Stimulated activated CD4-positive, alpha-beta T cell treated with anti-CD3 and anti-CD28 coated beads, TNF-alpha, amount 100 ng/mL, for 1 hour (primary cell): ENCODE results near the gene ETV3.

Experiments
- DNase-seq, 3 donors: peaks; one replicate each; pipeline ENCODE4 v3.0.0-alpha.2; 2020; ENCODE audit warnings: low read depth in 3 of 3, low spot score in 1 of 3

The ETV3 gene

GRCh38 chr1:157140063-157140588 is 1.9 kb upstream of the ETV3 start:
- DNase-seq, result no peak

GRCh38 chr1:157139052-157139715 is 989 bp upstream of the ETV3 start:
- DNase-seq, result no peak

DNA sequence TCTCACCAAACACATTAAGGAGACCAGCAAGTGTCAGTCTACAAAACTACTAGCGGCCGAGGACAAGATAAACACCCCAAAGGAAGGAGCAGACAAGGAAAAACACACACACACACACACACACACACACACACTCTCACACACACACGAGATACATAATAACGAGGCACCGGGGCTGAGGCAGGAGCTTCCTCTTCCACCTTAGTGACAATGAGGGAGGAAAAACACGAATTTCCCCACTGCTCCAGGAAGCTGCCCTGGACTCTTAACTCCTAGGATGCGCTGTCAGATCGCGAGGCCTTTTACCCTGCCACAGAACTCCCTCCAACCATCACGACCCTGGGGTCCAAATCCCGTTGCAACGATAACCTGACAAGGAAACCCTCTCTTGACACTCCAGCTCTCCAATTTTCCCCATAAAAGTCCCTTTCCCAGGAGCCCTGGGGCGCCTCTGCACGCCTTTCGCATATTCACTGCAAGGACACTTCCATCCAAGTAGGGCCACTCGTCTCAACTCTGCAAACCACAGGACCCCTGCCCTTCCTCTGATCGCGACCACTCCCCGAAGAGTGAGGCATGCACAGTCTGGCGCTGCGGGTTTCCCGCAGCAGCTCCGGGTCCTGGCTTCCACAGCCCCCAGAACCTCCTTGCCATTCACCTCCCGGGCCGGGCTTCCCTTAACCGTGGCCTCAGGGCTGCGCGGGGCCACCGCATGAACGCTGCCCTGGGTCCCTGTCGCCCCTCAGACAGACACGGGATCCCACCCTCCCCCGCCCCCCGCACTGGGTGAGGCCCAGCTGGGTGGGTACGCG is 581 bp downstream of the ETV3 start:
- DNase-seq, result no peak

DNA sequence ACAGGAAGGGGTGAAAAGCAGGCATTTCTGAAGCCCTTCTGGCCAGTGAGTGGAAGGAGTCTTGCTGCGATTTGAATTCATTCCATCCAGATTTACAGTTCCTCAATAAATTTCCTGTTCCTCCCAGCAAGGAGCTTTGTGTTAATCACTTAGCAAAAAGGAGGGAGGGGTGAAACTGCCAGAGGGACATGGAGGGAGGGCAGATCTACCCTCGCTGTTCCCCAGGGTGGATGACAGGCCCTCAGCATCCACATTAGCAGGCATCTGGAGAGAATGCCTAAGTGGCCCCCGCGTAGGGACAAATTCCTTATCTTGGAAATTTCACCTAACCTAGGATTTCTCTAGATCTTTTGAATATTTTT is 1.2 kb downstream of the ETV3 start:
- no peak for DNase-seq

DNA sequence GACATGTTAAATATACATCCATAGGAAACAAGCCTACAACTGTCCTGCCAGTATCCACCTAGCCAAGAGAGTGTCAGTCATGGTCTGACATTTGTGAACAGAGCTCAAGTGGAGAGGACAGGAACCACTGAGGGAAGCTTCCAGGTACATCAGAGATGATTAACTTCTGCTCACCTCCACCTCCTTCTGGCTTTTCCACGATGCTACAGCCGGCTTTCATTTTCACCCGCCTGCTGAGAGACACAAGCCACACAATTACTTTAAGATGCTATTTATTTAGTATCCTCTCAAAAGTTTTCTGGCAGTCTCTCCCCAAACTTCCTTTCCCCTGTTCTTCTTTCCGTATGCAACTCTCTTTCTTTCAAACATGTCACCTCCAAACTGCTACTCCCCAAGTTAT is 2.1 kb downstream of the ETV3 start:
- DNase-seq, result no peak

- no peak for DNase-seq
Observed at GRCh38 chr1:157135646-157136045, 2.5 kb downstream of the ETV3 start.

DNA sequence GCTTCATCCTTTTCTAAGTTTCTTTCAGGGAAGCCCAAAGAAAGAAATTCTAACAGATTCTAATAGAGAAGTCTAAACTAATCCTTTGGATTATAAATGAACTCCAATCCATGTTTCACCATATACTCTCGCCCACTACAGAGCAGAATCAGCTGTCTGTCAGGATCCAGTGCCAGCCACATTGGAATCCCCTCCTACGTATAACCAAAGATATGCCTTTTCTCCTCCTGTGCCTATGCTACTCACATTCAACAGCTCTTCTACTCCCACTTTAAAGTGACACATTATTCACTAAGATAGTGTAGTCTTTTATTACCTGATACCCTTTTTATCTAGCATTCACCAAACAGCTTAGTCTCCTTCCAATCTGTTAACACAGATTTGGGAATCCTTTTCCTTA is 3.1 kb downstream of the ETV3 start:
- DNase-seq, result no peak

GRCh38 chr1:157134442-157134841 is 3.8 kb downstream of the ETV3 start:
- no peak for DNase-seq

DNA sequence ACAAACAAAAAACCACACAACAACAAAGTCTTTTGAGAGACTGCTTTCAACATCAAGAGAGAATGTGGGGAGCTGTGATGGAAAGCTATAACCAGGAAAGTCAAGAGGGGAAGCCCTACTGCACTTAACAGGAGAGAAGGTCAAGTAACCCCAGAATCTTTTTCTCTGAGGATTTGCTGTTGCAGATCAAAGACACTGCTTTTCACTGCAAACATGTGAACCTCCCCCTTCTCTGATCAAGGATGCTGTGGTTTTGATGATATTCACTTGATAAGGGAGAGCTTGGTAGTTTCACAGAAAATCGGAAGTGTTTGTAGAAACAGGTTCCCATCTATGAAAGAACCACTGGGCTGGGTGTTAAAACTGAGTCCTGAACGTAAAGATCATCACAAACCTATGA is 4.8 kb downstream of the ETV3 start:
- no peak for DNase-seq

DNA sequence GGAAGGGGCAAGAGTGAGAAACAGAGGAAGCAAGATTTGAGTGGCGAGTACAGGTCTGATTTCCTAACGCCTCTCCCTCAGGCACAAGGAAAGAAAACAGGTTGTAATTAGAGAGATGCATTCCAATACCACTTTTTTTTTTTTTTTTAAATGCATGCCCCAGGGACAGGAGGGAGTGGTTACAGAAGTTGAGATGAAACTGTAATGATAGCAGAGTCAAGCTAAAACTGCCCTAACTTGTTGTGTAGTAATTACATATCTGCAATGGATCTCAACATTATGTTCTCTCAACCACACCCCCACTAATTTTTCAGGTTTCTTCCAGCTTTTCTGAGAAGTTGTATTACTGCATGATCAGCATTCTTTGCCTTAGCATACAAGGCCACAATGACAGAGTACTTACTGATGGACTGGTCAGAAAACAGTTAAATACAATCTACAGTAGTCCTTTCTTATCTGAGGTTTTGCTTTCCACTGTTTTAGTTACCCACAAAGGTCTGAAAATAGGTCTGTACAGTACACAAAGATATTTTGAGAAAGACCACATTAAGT is 5.5 kb downstream of the ETV3 start:
- no peak for DNase-seq

- no peak for DNase-seq
Observed at GRCh38 chr1:157132111-157132510, 6.1 kb downstream of the ETV3 start.

DNA sequence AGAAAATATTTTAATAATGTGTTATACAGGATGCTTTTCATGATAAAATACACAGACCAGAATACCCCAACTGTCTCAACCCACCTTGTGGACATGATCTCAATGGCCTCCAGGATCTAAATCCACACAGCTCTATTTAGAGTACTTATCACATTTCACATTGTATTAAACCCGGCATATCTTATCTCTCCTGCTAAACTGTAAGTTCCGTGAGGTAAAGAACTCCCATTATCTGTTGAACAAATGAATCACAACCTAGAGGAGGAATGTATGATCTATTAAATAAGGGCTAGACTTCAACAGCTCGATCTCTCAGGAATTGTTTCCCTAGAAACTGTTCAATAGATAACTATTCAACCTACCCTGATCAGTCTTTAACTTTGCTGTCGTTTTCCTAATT is 6.9 kb downstream of the ETV3 start:
- DNase-seq, result no peak

GRCh38 chr1:157124855-157125254 is 13.3 kb downstream of the ETV3 start:
- DNase-seq, result no peak

GRCh38 chr1:157119448-157119847 is 18.7 kb downstream of the ETV3 start:
- DNase-seq, result no peak

GRCh38 chr1:157119008-157119407 is 19.2 kb downstream of the ETV3 start:
- DNase-seq, result no peak

DNA sequence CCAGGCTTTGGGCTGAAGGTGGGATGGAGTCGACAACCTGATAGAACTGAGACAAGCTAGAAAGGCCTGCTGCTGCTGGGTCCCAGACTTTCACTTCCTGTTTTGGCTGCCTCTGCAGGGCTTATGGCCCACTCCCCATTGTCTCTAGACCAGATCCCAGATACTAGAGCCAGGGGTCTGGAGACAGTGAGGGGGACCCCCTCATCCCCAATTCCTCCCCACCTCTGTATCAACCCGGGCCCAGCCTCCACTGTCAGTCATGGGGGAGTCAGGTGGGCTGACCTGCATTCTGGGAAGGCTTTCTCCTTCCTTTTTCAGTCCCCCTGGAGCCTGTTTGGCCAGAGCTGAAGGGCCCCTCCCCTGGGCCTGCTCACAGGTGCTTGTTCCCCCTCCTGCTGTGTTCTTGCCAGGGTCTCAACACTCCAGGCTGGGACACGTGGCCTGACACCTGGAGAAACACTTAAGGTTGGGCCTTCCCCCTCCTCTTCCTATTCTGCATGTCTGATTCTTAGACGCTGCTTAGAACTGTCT is 20.6 kb downstream of the ETV3 start:
- no peak for DNase-seq

DNA sequence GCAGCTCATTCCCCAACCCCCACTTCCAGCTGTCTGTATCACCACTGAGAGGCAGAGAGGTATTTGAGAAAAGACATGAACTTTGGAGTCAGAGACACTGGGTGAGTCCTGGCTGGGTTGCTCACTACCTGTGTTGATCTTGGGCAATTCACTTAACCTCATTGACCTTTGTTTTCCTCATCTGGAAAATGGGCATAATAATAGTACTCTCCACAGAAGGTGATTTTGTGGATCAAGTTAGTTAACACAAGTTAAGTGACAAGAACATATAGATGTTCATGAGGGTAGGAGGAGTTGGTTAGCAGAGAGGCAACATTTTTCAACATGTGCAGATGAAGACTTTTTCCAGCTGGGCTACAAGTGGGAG is 21.5 kb downstream of the ETV3 start:
- DNase-seq, result no peak

- DNase-seq, result no peak
Observed at GRCh38 chr1:157115851-157116736, 22.1 kb downstream of the ETV3 start.

DNA sequence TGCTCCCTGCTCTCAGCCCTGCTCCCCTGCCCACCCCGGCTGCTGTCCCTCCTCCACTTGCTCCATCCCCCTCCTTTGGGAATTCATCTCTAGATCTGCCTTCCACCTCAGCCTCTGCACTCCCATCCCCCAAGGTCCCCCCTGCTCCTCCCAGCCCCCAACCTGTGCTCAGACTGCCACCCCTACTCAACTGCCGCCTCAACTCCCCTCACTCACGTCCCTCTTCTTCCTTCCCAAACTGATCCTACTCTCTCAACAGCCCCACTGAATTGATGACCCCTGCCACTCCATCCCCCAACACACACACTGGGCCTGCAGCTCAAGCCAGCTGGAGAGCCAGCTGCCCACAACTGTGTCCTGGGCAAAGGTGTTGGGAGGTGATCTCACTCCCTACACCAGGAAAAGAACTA is 22.8 kb downstream of the ETV3 start:
- DNase-seq, result no peak

- DNase-seq, result no peak
Observed at GRCh38 chr1:157114183-157115121, 23.7 kb downstream of the ETV3 start.
